AG08396 (cell line): ENCODE results near the gene DGKI.
"Not testable (repeated sequence)": the region's sequence is repeated elsewhere in the genome, so short reads cannot be mapped to it uniquely, and the experiment has no call there.

ENCODE experiments used
- DNase-seq: peaks from one replicate; pipeline ENCODE4 v3.0.0; 2012; ENCODE audit warnings: low spot score, mixed read lengths

DGKI gene

DNA sequence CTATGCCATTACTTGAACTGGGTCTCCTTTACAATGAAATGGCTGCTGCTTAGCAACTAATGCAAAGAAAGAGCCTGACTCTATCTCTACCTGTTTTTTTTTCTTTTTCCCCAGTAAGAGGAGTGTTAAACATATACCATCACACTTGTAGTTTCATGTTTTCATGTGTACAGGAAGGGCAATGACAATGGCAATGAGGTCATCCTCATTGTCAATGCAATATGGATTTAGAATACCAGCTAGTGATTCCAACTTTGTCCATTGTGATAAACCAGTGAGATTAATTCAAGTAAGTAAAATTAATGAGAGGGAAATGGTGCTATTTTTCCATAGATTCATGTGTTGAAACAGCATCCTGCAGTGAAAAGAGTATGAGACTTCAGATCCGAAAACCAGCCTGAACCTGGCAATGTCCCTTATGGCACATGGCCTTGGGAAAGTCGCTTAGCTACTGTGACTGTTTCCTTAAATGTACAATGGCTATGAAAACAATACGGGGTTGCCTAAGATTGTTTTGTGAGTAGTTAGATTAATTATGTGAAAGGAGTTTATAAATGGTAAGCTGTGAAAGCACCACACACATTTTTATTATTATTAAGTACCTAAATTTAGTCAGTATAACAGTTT lies 11.2 kb downstream of the DGKI start:
- DNase-seq = no peak

DNA sequence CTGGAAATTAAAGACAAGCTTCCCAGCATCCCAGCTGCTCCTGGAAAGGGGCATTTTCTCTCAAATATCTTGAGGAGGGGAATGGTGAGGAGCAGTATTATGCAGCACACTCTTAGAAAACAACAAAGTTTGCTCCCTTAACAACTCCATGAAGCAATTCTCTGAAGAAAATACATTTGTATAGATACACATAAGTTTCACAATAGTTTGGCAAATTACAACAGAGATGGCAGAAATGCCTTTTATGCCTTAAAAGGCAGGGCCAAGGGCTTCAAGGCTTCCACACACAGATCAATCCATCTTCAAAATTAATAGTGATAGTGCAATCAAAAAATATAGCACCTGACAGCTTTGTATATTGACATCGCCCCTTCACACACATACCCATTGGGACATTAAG lies 12.2 kb downstream of the DGKI start:
- DNase-seq = no peak

GRCh38 chr7:137832990-137833389 lies 13.8 kb downstream of the DGKI start:
- DNase-seq = not testable (repeated sequence)

GRCh38 chr7:137832382-137832781 lies 14.4 kb downstream of the DGKI start:
- DNase-seq = no peak

DNA sequence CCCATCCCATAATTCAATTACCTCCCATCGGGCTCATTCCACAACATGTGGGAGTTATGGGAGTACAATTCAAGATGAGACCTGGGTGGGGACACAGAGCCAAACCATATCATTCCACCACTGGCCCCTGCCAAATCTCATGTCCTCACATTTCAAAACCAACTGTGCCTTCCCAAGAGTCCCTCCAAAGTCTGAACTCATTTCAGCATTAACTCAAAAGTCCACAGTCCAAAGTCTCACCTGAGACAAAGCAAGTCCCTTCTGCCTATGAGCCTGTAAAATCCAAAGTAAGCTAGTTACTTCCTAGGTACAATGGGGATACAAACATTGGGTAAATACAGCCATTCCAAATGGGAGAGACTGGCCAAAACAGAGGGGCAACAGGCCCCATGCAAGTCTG lies 15.2 kb downstream of the DGKI start:
- DNase-seq = not testable (repeated sequence)

GRCh38 chr7:137829337-137829992 lies 17.3 kb downstream of the DGKI start:
- DNase-seq = no peak

DNA sequence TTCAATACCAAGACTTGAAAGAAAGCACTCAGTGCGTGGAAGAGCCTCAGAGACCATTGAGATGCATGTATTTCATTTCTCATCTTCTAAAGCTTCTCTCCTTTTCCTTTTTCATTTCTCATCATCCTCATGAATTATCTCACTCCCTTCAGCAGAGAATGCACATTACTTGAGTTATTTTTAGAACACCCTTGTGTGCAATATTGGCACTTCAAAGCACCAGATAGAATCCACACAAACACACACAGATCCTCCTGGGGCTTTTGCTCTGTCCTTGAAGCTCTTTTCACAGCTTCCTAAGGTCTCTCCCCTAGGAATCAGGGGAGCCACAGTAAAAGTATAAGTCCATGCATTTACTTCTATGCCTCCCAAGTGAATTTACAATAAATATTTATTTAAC lies 18.3 kb downstream of the DGKI start:
- DNase-seq = no peak

- no peak for DNase-seq
Measured at GRCh38 chr7:137825489-137825888, 21.3 kb downstream of the DGKI start.

GRCh38 chr7:137820677-137821420 lies 25.9 kb downstream of the DGKI start:
- DNase-seq = peak; percentile 58

GRCh38 chr7:137820156-137820555 lies 26.6 kb downstream of the DGKI start:
- DNase-seq = no peak

DNA sequence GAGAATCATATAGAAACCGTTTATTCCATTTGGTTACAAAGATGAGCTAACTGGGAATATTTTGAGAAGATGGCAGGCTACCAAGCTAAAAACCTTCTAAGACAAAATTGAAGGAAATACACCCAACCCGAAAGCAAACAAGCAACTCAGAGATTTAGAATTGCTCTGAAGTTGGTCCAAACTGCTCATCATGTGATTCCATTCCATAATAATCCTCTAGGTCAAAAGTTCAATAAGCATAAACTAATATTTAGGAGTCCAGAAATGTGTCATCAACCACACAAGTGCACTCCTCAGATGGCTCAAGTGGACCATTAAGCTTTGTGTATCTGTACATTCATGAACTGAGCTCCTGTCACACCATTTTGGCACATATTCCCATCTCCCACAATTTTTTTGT lies 28.7 kb downstream of the DGKI start:
- peak; percentile 38 for DNase-seq

DNA sequence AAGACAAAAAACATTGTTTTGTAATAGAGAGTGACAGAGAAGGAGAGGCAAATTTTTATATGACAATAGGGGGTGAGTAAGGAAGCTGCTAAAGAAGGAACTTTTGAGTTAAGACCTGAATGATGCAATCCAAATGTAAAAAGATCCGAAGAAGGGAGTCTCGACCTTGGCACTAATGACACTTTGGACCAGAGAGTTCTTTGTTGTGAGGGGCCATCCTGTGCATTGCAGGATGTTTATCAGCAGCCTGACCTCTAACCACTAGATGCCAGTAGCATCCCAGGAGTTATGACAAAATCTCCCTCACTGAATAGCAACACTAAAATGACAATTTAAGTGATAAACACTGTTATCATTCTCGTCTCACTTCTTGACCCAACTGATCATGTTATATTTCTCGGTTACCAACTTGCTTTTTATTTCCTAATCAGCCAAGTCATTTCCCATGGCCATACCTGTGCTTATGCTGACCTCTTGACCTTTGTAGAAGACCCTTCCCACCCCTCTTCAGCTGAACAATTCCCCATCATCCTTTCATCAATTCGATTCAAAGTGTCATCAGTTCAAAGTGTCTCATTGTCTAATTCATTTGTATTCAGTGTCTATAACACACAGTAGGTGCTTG lies 30.0 kb downstream of the DGKI start:
- no peak for DNase-seq

DNA sequence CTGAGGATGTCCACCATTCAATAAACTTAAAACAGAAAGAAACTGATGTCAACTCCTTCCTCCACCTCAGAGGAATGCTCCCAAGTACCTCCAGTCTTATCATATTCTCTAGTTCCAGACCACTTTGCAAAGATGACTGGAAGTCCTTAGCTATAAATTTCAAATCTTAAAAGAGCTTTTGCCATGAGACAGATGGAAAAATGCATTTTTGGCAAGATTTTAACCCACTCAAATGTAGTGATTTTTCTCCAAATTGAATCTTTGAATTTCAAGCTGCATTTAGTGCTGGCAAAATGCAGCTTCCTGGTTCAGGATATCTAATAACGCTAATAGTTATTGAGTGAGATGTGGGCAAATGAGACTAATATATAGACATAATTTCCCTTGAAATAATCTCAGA lies 33.2 kb downstream of the DGKI start:
- no peak for DNase-seq

DNA sequence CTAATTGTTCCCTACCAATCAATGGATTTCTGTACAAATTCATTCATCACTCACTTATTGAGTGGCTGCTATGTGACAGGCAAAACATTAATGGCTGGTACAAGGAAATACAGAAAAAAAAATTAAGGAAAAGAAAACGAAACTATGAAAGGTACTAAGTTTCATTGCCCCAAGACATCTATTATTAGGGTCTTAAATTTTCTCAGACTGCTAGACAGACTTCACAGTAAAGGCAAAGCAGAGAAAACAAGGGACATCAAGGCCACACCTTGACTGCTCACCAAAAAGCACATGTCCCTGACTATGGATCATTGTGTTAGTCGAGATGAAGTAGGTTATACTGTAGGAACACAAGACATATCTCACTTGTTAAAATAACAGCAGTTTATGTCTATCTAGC lies 36.5 kb downstream of the DGKI start:
- no peak for DNase-seq

DNA sequence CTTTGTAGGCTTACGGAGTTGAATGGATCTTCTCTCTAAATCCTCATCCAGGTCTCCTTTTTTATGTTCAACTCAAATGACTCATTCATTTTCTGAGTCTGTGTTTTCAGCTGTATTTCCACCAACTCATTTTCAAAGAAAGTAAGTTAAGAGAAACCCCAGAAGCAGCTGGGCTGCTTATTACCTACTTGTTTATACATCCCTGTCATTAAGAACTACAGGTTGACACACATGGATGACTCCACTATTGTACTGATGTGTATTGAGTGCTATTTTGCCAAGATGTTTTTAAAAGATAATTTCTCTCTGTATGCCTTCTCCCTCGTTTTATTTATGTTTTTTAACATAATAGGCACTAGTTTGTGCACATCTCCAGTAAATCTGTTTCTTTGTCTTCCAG lies 41.9 kb downstream of the DGKI start:
- no peak for DNase-seq

- DNase-seq = no peak
Measured at GRCh38 chr7:137801491-137801890, 45.3 kb downstream of the DGKI start.

- no peak for DNase-seq
Measured at GRCh38 chr7:137801003-137801402, 45.8 kb downstream of the DGKI start.

GRCh38 chr7:137798073-137798763 lies 48.6 kb downstream of the DGKI start:
- no peak for DNase-seq

- DNase-seq = no peak
Measured at GRCh38 chr7:137795211-137795610, 51.6 kb downstream of the DGKI start.

DNA sequence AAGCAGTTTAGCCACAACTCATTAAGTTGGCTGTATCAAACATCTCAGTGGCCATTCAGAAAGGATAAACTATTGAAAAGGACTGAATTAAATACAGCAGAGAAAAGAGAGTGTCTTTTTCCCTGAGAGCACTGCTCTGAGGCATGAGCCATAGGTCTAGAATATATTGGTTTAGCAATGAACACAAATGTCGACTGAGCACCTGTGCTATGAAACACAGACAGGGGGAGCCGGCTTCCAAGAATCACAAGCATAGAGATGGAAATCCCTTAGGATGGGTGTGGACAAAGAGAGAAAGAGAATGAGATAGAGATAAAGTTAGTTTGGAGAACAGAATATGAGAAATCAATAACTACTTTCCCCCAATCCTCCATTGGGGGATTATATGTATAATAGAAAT lies 54.8 kb downstream of the DGKI start:
- DNase-seq = no peak

GRCh38 chr7:137790828-137791227 lies 55.9 kb downstream of the DGKI start:
- no peak for DNase-seq

- no peak for DNase-seq
Measured at GRCh38 chr7:137789215-137789882, 57.4 kb downstream of the DGKI start.
